GM18505 (cell line): ENCODE results near the gene CASP5.
"Not testable (repeated sequence)": the region's sequence is repeated elsewhere in the genome, so short reads cannot be mapped to it uniquely, and the experiment has no call there.

Experiments
- ATAC-seq: cut with Tn5 transposase; IDR thresholded peaks from one replicate; pipeline ENCODE4 v1.9.1; 2021; ENCODE audit not compliant: unreplicated experiment
- POLR2A ChIP-seq: IDR thresholded peaks from 4 replicates; pipeline ENCODE4 v1.6.1; 2011; ENCODE audit warnings: borderline replicate concordance; ENCODE audit not compliant: insufficient read depth, insufficient read length; ENCODE audit errors: extremely low read depth

The CASP5 gene

DNA sequence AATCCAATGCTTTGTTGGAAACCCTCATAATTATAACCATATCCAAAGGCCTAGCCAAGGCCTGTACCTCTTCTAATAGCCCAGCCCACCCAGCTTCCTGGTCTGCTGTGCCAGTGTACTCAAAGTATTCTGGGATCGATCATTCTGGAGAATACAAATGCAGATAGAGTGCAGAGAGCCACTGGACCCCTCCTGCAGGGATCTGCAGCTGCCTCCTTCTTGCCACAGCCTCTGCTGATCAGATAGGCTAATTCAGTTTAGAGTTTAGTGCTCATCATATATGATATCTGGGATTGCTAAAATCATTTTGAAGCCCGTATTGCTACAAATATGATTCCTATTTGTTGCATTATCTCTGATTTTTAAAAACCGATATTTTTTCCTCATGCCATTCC lies 17.5 kb downstream of the CASP5 start:
- TF ChIP-seq POLR2A: no peak
- no peak for ATAC-seq

DNA sequence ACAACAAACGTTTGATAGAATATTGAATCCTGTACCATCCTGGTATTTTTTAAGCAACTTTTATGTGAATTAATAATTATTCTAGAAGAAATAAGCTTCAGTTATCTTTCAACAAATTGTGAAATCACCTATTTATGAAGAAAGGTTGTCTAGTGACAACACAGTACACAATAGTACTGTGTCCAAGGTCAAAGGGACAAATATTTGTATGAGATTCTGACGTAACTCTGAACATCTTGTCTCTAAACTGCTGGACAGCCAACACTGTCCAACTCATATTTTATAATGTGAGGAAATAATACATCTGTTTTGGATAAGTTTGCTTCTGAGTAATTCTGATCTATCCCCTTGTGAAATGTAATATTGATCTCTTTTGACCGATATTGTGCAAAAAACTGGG lies 18.9 kb downstream of the CASP5 start:
- no peak for TF ChIP-seq POLR2A
- ATAC-seq: no peak

DNA sequence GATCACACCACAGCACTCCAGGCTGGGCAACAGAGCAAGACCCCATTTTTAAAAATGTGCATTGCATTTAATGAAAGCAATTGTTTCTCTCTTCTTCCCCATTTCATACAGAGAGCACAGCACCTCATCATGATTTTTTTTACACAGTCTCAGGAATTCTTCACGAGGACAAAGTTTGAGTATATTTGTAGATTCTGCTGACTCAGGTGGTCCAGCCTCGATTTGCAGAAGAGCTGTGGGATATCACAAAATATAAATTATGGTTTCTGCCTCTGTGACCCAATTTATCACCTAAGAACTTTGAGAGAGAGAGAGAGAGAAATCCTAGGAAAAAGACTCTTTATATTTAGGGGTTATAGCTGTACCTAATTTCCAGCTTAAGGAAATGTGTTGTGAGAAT lies 19.8 kb downstream of the CASP5 start:
- TF ChIP-seq POLR2A: no peak
- ATAC-seq: no peak

DNA sequence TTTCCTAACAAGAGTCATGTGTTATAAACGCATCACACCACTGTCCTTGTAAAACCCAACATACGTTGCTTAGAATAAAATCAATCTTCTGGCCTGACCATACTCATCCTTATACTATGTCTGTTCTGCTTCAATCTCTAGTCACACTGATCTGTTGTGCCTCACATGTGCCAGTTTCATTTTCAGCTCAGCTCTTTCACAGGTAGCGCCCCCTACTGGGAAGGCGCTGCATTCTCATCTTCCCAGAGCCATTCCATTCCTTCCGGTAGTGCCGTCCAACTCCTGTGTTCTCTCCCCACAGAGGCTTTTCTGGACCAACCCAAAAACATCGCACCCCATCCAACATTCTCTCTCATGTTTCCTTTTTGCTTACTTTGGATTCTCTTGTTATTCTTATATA lies 22.2 kb downstream of the CASP5 start:
- peak; percentile 89 for ATAC-seq

DNA sequence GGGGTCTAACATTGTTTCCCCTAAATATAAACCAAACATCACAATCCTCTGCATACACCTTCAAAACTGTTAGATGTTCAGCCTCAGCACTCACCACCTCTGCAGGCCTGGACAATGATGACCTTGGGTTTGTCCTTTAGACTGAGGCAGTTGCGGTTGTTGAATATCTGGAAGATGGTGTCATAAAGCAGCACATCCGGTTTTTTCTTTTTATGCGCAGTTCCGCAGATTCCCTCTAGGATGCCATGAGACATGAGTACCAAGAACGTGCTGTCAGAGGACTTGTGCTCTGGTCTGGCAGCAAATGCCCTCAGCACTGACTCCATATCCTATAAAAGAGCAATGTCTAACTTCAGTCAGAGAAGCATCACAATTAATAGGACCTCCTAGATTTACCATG lies 22.8 kb downstream of the CASP5 start:
- TF ChIP-seq POLR2A: no peak
- no peak for ATAC-seq

More for the DNA sequence above, 22.2 kb downstream of the CASP5 start:
- no peak for TF ChIP-seq POLR2A

DNA sequence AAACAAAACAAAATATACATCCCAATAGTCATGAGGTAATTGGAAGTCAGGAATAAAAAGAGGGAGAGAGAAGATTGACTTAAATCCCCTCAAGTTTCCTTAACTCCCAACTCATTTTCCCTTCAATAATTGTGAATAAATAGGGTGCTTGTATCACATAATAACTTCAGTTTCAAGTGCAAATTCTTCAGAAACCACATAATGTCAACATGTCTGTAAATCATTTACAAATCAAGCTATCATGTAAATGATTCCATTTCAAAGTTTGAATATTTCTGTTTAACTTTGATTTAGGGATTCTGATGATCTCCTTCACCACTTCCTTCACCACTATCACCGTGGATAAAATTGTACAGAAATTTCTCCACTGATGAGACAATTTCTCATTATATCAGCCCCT lies 23.2 kb downstream of the CASP5 start:
- no peak for TF ChIP-seq POLR2A
- no peak for ATAC-seq

DNA sequence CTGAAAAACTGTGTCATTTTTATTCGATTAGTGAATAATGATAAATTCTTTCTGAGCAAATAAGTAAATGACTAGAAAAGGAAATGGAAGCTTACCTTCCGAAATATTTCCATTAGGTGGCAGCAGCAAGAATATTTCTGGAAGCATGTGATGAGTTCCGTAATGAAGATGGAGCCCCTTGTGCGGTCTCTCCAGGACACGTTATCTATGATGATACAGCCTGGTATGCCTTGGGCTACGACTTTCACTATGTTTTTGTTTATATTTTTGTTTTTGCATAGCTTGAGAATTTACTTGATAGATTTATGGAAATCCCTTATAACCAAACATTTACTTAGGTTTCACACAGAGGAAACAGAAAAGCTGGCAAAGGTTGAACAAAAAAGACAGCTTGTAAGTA lies 25.7 kb downstream of the CASP5 start:
- no peak for ATAC-seq
- no peak for TF ChIP-seq POLR2A

DNA sequence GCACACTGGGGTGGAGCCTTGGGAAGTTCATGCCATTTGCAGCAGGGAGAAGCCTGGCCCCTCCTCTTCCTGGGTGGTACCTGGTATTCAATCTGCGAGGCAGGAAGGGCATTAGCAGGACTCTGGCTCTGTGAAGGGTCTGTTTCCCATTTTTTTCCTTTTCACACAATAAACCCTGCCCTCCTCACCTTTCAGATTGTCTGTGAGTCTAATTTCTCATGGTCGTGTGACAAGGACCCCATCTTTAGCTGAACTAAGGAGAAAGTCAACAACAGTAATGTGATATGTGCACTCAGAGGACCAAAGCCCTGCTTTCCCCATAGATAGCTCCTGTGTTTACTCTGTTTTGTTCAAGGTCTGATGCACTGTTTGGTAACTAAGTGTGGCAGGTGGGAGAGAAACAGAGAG lies 28.0 kb downstream of the CASP5 start:
- no peak for ATAC-seq
- no peak for TF ChIP-seq POLR2A

DNA sequence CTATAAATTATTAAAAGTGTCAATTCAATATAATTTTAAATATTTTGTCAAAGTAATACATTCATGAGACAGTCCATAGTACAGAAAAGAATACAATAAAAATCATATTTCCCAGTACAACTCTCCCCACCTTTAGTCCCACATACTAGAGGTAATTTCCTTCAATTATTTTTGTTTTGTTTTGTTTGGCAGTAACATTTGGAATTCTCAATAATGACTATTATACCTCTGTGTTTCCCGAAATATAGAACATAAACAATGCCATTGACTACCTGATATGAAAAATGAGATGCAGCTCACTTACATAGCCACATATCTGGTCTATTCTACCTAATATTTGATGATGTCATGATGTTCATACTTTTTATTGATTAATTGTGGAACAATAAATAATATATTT lies 30.2 kb downstream of the CASP5 start:
- no peak for TF ChIP-seq POLR2A
- no peak for ATAC-seq

DNA sequence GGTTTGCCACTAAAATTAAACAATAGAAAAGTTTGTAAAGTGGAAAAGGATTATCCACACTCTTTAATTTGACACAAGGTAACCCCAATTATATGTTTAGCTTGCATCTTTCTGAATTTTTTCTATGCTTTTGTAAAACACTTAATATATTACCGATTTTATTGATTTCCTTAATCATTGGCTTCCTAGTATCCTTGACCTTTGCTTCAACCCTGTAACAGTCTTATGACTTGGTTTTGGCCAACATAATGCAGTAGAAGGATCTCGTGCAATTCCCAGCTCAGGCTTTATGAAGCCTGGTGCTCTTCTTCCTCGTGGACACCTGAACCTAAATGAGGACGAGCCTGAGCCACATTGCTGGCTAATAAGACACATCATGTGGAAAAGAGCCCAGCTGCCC lies 31.0 kb downstream of the CASP5 start:
- ATAC-seq: no peak
- TF ChIP-seq POLR2A: no peak

DNA sequence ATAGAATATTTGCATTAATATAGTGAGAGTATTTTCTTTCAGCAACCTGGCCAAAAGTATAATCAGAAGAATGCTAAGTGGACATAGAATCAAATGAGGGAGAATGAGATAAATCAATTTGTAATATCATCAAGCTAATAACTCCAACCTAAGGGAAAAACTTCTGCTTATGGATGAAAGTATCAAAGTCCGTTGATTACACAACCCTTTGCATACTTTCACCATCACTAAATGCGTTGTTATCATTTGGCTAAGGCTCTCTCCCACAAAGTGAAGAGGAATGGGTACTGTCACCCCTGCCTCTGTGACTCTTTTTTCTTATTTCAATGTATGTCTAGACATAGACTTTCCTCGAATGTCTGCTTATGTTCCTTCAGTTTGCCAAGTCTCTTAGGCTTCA lies 38.2 kb downstream of the CASP5 start:
- ATAC-seq: no peak
- no peak for TF ChIP-seq POLR2A

DNA sequence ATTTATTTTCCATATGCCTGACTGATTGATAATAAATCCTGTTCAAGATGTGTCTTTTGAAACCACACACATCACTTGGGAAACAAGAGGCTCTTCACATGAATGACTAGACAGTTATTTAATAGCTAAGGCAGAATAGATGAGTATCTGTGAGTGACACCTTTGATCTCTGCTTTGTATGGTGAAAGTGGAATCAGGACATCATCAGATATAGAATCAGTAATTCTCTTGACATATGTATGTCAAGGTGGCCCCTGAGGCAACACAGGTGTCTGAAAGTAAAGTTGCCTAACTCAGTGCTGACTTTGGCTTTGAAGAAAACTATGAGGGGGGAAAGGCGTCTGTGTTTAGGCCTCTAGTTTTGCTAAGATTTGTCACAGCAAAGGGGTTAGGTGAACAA lies 43.1 kb downstream of the CASP5 start:
- no peak for ATAC-seq
- TF ChIP-seq POLR2A: no peak

DNA sequence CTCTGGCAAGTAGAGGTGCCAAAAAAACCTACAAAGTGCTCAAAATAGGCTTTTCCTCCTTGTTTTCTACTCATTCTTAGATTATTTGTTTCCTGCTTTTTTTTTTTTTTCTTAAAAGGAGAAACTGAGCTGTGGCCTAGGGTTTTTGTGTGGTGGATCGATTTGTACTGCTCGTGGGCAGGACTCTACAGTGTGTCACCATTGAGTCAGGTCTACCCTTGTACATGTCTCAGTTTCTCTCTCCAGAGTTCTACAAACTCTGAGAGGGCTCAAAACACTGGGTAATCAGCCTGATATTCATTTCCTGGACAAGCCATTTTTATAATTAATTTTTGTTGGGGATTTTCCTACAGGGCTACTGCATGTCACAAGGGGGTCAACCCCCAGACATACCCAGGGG lies 49.4 kb downstream of the CASP5 start:
- no peak for TF ChIP-seq POLR2A
- ATAC-seq: no peak

DNA sequence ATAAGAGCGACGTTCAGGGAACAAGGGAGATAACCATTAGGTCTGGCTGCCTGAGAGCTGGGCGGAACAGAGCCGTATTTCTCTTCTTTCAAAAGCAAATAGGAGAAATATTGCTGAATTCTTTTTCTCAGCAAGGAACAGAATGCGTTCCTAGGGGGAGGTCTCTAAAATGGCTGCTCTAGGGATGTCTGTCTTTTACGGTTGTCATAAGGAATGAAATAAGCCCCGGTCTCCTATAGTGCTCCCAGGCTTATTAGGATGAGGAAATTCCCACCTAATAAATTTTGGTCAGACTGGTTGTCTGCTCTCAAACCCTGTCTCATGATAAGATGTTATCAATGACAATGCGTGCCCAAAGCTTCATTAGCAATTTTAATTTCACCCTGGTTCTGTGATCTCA lies 50.0 kb downstream of the CASP5 start:
- not testable (repeated sequence) for ATAC-seq

DNA sequence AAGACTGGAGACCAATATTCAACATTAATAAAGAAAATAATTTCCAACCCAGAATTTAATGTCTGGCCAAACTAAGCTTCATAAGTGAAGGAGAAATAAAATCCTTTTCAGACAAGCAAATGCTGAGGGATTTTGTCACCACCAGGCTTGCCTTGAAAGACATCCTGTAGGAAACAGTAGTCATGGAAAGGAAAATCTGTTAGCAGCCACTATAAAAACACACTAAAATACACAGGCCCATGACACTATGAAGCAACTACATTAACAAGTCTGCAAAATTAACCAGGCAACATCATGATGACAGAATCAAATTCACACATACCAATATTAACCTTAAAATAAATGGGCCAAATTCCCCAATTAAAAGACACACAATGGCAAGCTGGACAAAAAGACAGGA lies 52.2 kb downstream of the CASP5 start:
- TF ChIP-seq POLR2A: no peak
- no peak for ATAC-seq
